Kidney epithelial cell (primary cell): ENCODE data around the gene ULBP1. TPM values are rescaled to one million over a fixed set of nuclear protein-coding genes. Genes with fewer than 3 reads are reported as not detected.
"Not testable (repeated sequence)": the region's sequence is repeated elsewhere in the genome, so short reads cannot be mapped to it uniquely, and the experiment has no call there.

Source experiments
- DNase-seq: peaks from one replicate; pipeline ENCODE4 v3.0.0-alpha.2; 2010; ENCODE audit warnings: low read depth
- H3K27me3 ChIP-seq: 2 replicates; pipeline ENCODE4 v1.6.0; 2011; ENCODE audit warnings: low read length; ENCODE audit not compliant: control insufficient read depth, insufficient read depth
- H3K36me3 ChIP-seq: 2 replicates; pipeline ENCODE4 v1.5.1; 2011; ENCODE audit warnings: low read length; ENCODE audit not compliant: control insufficient read depth, insufficient read depth
- H3K4me3 ChIP-seq: 2 replicates; pipeline ENCODE4 v1.5.1; 2011; ENCODE audit warnings: low read depth, mild to moderate bottlenecking, control low read depth, low read length
- CTCF ChIP-seq: IDR thresholded peaks from 2 replicates; pipeline ENCODE4 v1.5.1; 2011; ENCODE audit warnings: mild to moderate bottlenecking, moderate library complexity, low read length, control low read depth, inconsistent platforms; ENCODE audit not compliant: insufficient read depth, poor library complexity, severe bottlenecking
- total RNA-seq: library from RNA; depleted of rRNA; stranded (reverse); fragments of >200 nt; gene quantifications from 2 replicates; pipeline ENCODE4 v1.2.3, GENCODE V29; 2015

ULBP1 gene
- total RNA-seq, 1 donor from 2014 or later, result 6.0 TPM

GRCh38 chr6:149950423-149950822, 13.3 kb upstream of the ULBP1 start:
- DNase-seq, result no peak
- peaks cover 38% of the 10 kb centered on the region for H3K27me3 ChIP-seq
- H3K4me3 ChIP-seq, result no peak overlapping the region
- no peak for TF ChIP-seq CTCF
- H3K36me3 ChIP-seq, result no peaks in the 10 kb centered on the region

GRCh38 chr6:149951096-149951495, 12.6 kb upstream of the ULBP1 start:
- no peak for DNase-seq
- Histone ChIP-seq H3K36me3 (no peaks in the 10 kb centered on the region), H3K4me3 (no peak overlapping the region), H3K27me3 (peaks cover 45% of the 10 kb centered on the region)
- TF ChIP-seq CTCF, result no peak

GRCh38 chr6:149951626-149952025, 12.1 kb upstream of the ULBP1 start:
- no peaks in the 10 kb centered on the region for H3K36me3 ChIP-seq
- H3K4me3 ChIP-seq, result no peak overlapping the region
- no peak for TF ChIP-seq CTCF
- H3K27me3 ChIP-seq, result peaks cover 46% of the 10 kb centered on the region
- no peak for DNase-seq

GRCh38 chr6:149953390-149953789, 10.4 kb upstream of the ULBP1 start:
- H3K4me3 ChIP-seq, DNase-seq, H3K36me3 ChIP-seq: not testable (repeated sequence)
- peaks cover 47% of the 10 kb centered on the region for H3K27me3 ChIP-seq

GRCh38 chr6:149953934-149954327, 9.8 kb upstream of the ULBP1 start:
- peaks cover 47% of the 10 kb centered on the region for H3K27me3 ChIP-seq
- not testable (repeated sequence) for DNase-seq, H3K36me3 ChIP-seq, H3K4me3 ChIP-seq
- TF ChIP-seq CTCF, result peak; percentile 3

- peaks cover 47% of the 10 kb centered on the region for H3K27me3 ChIP-seq
- H3K4me3 ChIP-seq, DNase-seq, H3K36me3 ChIP-seq: not testable (repeated sequence)
Observed at GRCh38 chr6:149954328-149954983, 9.3 kb upstream of the ULBP1 start.

- not testable (repeated sequence) for H3K4me3 ChIP-seq, DNase-seq, H3K36me3 ChIP-seq
- H3K27me3 ChIP-seq, result peaks cover 47% of the 10 kb centered on the region
Observed at GRCh38 chr6:149954984-149955653, 8.6 kb upstream of the ULBP1 start.

GRCh38 chr6:149955654-149956317, 8.0 kb upstream of the ULBP1 start:
- H3K27me3 ChIP-seq, result peaks cover 49% of the 10 kb centered on the region

GRCh38 chr6:149958124-149958523, 5.6 kb upstream of the ULBP1 start:
- not testable (repeated sequence) for H3K36me3 ChIP-seq, DNase-seq, H3K4me3 ChIP-seq
- H3K27me3 ChIP-seq, result peaks cover 36% of the 10 kb centered on the region

More at GRCh38 chr6:149955654-149956317, 8.0 kb upstream of the ULBP1 start:
- not testable (repeated sequence) for H3K36me3 ChIP-seq, H3K4me3 ChIP-seq, DNase-seq

GRCh38 chr6:149959806-149960205, 3.9 kb upstream of the ULBP1 start:
- H3K36me3 ChIP-seq, H3K4me3 ChIP-seq, DNase-seq: not testable (repeated sequence)
- H3K27me3 ChIP-seq, result peaks cover 38% of the 10 kb centered on the region
